Fibroblast of upper back skin (primary cell): ENCODE data around the gene GPATCH2.

Experiments
- DNase-seq: peaks from one replicate; pipeline ENCODE4 v3.0.0-alpha.2; 2013

Gene GPATCH2

DNA sequence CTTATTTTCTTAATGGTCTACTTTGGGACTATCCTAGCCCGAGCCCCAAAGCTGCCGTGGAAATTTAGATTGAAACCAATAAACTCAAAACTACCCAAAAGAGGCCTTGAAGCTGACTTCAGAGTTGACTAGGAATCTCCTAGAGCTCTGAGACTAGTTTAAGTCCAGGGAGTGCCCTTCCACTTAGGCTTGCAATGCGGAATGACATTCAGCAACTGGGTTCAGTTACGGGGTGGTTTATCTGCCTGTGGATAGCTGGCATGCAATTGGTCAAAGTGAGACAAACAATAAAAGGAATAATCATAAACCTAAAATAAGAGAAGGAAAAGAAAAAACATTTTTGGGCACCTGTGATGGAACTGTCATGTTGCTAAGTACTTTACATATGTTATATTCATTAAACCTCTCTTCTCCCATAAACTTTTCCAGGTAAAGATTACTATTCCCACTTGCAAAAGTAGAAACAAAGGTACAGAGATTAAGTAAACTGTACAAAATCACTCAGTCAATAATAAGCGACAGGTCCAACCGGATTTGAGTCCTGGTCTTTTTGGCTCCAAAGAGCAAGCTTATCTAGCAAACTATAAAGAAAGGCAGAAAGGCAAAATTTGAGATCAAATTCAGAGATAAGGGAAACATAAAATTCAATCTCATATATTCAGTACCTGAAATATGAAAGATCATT is 56.5 kb downstream of the GPATCH2 start:
- DNase-seq = no peak

DNA sequence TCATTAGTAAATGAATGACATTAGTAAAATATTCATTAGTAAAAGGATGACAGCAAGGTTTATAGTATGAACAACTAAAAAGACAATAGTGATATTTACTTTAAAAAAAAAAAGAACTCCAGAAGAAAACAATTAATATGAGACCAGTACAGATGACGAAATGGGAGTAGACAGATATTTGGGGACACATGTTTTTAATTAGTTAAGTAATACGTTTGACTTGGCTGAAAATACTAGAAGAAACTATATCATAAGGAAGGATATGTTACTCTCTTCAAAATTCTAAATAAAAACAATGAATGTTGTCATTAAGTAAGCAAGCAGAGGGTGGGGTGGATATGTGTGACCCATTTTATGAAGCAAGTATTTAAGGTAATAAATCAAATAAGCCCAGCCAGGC is 61.9 kb downstream of the GPATCH2 start:
- DNase-seq = peak; percentile 5

DNA sequence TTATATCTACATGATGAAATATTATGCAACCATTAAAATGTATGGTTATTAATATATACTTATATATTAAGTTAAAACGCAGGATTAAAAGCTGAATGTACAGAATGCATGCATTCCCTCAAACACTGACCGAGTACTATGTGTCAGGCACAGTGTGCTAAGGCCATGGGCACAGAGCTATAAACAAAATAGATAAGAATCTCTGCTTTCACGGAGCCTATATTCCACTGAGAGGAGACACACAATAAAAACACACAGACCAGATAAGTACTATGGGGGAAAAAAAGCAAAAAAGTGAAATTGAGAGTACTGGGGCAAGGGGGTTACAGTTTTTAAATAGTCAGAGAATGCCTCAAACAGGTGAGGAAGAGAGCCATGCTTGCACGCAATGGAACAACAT is 62.7 kb downstream of the GPATCH2 start:
- DNase-seq = no peak

DNA sequence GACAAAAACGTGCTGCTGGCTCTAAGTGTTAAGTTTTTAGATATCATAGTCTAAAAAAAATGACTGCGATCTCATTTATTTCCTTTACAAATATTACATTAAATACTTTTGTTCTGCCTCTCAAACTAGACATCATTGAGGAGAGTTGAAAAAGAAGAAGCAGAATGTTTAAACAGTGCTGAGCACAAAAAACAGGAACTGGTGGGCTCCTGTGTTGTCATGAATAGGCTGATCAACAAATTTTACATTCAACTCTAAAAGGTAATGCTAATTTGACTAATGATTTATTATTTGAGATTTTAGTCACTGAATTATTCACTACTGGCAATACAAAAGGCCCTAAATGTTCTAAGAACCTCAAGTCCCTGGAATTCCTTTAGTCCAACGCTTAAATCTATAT is 66.1 kb downstream of the GPATCH2 start:
- no peak for DNase-seq

DNA sequence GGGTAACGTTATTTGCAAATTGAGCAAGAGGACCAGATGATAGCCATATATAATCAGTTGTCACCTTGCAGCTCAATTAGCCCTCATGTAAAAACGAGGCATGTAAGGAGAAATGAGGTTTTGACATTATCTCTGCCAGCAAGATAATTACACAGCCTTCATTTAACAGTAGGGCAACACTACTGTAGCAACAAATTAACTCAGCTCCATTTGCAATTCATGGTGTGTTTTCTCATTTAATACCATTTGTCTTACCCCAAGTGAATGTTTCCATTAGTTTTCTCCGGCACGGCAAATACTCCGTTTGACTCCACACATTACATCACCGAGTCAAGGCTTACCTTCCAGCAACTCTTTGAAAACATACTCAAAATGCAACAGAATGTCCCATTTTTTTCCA is 66.7 kb downstream of the GPATCH2 start:
- DNase-seq = no peak

DNA sequence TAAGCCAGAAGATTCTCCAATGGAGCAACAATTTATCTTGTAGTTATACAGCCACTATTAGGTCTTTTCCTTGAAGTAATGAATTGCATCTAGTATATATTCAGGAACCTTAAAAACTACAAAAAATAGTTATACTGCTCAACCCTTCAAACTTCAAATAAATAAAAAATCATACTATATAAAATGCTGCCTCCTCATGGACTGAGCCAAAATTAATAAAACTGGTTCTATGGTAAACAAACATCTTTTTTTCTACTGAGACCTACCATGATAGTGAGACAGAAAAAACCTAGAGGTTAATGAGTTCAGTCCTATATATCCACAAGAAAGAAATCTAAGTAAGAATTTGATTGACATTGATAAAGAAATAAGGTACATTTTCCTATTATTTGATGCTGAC is 67.7 kb downstream of the GPATCH2 start:
- no peak for DNase-seq

DNA sequence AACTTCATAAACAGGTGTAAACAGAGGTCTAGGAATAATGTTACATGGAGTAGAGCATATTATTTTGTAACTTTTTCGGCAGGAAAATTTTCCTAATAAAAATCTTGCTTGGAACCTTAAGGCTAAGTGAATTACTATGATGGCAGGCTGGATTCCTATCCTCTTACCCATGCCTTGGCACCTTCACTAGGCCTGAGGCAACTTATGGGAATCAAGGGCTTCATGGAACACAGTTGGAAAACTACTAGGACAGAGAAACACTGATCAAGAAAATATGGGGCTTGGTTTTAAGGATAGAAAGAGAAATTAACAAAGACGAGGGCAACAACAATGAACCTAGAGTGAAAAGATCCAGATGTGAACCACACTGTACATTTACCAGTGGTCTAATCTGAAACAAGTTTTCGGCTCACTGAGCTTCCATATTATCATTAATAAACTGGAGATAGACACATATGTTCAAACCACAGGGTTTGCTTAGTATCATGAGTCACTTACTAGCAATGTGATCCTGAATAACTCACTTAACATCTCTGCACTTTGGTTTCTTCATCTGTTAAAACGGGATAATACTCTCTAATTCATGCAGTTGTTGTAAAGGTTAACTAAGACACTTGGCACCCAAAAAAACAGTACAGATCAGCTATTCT is 68.5 kb downstream of the GPATCH2 start:
- DNase-seq = peak; percentile 89

DNA sequence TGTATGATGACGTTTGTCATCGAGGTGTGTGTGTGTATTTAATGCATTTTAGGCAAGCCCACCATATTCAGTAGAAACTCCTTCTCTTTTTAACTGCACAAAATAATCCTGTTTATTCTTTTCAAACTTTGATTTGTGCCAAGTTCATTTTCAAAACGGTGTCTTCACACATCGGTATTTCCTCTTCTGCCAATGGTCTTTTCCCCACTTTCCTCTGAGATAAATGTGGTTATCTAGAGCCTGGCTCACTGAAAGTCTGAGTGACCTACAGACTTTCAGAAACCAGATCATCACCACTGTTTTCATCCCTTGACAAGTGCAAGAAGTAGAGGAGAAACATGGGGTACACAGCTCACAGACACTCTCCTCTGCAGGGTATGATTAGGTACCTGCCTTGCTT is 69.4 kb downstream of the GPATCH2 start:
- no peak for DNase-seq

DNA sequence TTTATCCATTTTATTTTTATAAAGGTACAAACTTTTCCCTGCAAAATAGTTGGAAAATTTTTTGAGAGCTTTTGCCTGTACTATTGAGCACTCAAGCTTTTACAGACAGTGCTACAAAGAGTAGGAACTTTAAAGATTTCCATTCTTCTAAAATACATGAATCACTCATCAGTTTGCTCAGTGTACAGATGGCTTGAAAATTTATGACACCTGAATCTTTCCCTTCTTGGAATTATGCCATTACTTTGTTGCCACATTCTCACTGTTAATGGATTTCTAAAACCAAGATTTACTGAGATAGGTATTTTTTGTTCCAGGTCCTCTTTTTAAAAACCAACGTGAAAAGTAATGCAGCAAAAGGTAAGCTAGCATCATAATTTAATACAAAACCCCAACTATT is 76.0 kb downstream of the GPATCH2 start:
- peak; percentile 13 for DNase-seq

DNA sequence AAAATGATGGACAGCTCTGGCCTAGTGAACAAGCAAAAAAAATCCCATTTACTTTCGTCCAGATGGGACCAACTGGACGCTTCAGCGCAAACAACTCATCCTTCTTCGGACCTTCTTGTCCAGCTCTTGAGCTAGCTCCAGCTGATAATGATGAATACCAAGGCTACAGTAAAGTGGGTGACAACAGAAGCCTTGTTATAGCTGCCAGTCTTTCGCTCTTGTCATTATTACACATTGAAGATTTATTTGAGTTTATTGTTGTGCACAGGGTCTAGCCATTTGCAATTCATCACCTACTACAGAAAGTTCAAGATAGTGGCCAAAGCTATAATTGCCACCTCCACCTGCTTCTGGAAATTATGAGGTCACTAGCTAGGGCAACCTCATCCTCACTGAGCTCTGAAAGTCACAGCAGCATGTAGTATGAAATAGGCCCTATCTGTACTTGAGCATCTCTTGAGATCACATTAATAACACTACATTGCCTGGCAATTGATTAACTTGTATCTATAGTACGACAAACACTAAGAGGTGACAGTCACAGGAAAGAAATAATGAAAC is 76.9 kb downstream of the GPATCH2 start:
- no peak for DNase-seq

DNA sequence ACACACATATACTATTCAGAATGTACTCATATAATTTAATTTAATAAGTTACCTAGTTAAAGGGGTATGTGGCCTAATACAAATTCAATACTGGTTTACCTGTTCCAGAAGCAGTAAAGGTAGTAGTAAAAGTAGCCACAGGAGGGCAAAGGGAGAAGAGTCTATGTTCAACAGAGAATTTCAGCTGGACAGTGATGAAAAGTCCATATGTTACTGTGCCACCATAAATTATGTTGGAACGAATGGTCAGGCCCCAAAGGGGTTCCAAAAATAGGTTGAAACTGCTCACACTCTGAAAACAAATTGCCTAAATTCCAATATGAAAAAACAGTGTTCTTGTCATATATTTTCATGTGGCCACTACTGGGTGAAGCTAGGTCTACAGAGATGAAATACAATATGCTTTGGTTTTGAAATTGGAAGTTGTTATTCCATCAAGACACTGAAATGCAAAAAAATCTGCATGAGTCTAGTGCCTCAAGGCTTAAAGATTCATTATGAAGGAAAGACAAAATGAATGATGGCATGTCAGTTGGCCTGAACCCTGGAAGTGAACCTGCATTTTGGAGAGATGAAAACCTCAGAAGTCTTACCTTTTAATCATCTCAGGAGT is 78.4 kb downstream of the GPATCH2 start:
- no peak for DNase-seq

DNA sequence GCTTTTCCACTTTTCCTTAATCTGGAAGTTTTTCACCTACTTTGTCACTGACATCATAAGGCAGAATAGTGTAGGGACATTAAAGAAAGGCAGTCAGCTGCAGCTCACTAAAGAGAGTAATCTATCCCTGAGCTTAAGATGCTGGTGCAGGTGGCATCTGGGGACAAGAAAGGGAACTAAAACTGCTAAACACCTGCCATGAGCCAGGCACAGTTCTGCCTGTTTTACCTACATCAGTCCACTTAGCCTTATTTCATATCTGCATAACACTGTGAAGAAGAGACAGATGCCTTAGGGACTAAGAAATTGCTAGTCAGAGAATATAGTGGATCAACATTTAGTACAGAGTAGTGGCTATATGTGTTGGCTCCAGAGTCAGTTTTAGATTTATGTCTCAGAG is 88.1 kb downstream of the GPATCH2 start:
- DNase-seq = no peak

DNA sequence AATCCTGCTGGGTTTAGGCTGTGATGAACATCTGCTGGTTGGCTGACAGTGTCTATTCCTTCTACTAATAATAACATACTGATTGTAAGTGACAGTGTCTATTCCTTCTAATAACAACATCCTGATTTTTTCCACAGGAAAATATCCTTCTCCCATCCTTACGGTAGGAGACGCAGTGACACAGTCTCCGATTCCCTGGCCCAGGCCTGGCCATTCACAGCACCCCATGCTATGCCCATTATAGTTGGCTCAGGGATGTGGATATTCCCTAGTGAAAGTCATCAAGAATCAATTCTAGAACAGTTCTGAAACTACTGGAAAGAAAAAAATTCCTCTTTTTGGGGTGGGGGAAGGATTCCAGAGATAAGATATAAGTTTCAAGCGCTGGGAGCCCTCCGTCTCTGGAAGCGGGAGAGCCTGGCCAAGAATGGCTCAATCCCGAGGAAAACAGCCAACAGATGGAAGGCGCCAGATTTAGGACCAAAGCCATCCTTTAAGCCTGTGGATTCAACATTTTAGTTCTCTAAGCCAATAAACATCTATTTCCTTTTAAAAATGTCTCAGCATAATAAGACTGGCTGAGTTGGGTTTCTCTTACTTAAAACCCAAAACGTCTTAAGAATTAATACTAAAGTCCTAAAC is 88.6 kb downstream of the GPATCH2 start:
- no peak for DNase-seq

DNA sequence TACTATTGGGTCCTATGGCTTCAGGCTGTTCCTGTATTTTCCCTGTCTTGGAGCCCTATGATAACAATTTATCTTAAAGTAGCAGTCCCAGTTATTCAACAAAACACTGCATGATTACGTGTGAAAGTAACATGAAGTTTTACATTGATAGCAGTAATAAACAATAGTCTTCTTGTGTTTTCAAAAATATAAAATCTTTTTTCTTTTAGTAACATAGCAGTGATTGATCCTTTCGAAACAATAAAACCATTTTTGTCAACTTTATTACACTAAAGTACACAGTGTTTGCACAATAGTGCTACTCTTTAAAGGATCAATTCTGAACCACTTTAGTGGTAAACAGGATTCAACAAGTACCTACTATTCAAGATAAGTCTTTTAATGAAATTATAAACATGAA is 90.6 kb downstream of the GPATCH2 start:
- DNase-seq = no peak

DNA sequence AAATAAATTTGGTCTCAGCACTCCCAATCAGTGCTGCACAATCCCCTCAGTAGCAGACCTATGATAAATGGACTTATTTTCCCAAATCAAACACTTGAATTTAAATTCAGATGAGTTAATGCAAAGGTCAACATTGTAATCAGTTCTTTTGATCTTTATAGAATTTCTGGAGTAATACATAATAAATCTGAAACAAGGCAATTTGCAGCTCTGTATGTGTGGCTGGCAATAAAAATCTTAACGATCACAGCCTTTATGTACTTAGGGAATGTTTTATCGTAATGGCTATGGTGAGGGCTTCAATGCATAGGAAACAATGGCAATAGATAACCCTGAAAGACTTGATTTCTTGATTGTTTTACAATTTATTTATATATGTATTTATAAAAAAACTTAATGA is 91.4 kb downstream of the GPATCH2 start:
- no peak for DNase-seq

DNA sequence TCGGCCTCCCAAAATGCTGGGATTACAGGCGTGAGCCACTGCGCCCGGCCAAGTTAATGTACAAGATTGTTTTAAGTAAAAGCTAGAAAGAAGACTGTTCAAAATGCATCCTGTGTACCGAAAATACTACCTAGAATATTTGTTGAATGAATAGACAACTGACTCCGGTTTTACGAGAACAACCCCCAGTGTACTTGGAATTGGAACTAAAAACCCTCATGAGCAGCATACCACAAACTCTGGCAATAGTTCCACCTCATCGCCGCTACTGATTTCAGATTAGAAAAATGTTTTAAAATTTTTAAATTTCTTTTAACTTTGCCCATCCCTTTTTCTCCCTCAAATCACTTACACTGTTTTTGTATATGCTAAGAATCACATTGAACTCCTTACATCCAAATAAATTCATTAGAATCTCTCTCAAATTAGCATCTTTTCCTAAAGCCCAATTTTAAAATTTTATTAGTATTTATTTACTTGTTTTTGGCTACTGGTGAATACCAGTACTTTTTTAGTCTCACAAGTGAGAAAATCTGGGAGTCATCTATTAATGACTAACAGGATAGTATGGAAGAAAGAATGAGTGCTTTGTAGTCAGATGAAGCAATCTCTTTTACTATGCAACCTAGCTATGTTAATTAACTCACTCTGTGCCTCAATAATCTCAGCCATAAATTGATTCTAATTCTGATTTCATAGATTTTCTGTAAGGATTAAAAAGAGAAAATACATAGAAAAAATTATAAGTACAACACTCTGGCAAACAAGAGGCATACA is 95.1 kb downstream of the GPATCH2 start:
- no peak for DNase-seq

DNA sequence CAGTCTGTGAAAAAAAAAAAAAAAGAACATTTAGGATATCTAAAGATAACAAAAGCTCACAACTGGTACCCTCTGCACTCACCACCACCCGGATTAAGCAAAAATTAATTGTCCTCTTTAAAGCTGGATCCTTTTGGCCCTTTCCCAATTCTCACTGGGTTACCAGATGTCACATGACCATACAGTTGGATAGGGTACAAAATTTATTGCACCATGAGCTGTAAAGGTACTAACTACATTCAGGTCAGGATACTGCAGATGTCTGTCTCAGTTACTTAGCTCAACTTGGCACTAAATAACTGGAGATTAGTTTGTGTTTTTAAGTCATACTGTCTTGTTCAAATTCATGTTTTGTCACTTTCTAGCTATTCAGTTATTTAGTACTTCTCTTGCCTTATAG is 96.3 kb downstream of the GPATCH2 start:
- DNase-seq = peak; percentile 10

DNA sequence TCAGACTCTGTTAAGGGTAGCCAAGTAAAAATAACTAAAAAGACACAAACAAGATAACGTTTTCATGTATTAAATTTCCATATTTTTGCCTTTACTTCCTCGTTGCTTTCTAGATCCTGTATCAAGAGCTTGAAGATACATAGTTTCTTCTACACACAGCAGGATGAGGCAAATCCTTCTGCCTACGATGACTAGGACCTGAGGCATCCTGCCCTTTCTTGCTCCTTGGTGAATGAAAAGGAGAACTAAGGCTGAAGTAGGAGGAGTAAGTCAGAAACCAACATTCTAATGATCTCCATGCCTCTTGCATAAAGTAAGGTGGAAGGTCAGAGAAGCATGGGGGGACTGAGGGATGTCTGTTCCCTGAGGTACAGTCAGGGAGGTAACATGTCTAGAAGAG is 102.6 kb downstream of the GPATCH2 start:
- DNase-seq = peak; percentile 42

DNA sequence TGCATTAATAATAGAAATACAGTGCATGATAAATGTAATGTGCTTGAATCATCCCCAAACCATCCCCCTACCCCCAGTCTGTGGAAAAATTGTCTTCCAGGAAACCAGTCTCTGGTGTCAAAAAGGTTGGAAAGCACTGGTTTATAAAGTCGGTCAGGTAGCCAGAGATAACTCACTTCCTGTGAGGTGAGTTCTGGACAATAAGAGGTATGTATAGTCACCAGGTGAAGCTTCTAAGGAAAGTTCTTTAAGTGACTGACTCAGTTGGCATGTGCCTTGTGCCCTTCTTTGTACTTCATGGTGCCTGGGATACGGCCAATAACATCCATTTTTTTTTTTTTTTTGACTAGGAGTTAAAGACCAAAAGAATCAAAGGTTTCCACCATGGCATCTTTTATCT is 103.7 kb downstream of the GPATCH2 start:
- no peak for DNase-seq

DNA sequence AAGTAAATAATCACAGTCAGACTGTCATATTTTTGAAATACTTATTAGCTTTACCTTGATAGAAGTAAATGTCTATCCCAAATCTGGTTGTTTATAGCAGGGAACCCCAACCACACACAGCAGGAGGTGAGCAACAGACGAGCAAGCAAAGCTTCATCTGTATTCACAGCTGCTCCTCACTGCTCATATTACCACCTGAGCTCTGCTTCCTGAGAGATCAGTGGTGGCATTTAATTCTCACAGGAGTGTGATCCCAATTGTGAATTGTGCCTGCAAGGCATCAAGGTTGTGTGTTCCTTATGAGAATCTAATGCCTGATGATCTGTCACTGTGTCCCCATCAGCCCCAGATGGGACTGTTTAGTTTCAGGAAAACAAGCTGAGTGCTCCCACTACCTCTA is 104.3 kb downstream of the GPATCH2 start:
- no peak for DNase-seq

DNA sequence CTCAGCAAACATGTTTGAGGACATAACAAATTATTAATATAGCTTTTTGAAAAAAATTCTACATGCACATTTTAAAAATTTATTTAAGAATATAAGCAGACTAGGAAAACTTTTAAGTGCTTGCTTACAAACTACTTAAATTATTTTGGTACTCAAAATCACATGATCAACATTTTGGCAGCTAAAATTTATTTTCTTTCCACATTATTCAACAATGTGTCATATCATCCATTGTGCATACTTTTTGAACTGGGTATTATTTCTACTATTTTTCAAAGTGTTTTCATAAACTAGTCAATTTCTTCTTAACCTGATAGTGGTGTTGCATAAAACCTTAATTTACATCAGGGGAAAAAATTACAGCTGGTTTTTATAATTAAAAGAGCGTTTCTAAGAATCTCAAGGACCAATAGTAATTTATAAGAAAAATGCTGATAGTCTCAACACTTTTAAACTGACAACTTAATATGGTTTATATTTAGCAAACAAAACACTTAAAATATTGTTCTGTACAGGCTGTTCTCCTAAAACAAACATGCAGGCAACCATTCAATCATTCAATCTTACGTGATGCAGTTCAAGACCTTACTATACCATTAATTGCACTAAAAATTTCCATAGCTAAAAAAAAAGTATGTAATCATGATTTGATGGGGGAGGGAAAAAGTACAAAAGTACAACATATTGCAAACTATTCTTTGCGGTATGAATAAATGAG is 105.0 kb downstream of the GPATCH2 start:
- DNase-seq = peak; percentile 15
